Measurements from ENCODE around the gene CUX1. TPM values are rescaled to one million over a fixed set of nuclear protein-coding genes. Genes with fewer than 3 reads are reported as not detected.

CUX1 gene
- total RNA-seq, 1 donor from 2014 or later: 50.6 TPM

- peaks cover 6% of the 10 kb centered on the region for H3K36me3 Mint-ChIP-seq (ENCODE audit: low read depth, unreplicated experiment)
- H4K20me1 ChIP-seq (ENCODE audit: insufficient read depth, low read length): peaks cover 71% of the 10 kb centered on the region
- H3K27me3 Mint-ChIP-seq (ENCODE audit: low read depth, unreplicated experiment): no peaks in the 10 kb centered on the region
- no peak overlapping the region for H3K9ac ChIP-seq (ENCODE audit: low read length)
- H3K4me1 ChIP-seq (ENCODE audit: insufficient read depth, low read length): no peaks in the 10 kb centered on the region
- H3K36me3 ChIP-seq (ENCODE audit: insufficient read depth, low read length): no peaks in the 10 kb centered on the region
- no peak overlapping the region for H2AFZ ChIP-seq (ENCODE audit: low read depth, low read length)
- TF ChIP-seq EZH2 (IDR thresholded peaks at IDR 0.05; ENCODE audit: insufficient read depth, low read length): no peak
- TF ChIP-seq, protein P1, sequence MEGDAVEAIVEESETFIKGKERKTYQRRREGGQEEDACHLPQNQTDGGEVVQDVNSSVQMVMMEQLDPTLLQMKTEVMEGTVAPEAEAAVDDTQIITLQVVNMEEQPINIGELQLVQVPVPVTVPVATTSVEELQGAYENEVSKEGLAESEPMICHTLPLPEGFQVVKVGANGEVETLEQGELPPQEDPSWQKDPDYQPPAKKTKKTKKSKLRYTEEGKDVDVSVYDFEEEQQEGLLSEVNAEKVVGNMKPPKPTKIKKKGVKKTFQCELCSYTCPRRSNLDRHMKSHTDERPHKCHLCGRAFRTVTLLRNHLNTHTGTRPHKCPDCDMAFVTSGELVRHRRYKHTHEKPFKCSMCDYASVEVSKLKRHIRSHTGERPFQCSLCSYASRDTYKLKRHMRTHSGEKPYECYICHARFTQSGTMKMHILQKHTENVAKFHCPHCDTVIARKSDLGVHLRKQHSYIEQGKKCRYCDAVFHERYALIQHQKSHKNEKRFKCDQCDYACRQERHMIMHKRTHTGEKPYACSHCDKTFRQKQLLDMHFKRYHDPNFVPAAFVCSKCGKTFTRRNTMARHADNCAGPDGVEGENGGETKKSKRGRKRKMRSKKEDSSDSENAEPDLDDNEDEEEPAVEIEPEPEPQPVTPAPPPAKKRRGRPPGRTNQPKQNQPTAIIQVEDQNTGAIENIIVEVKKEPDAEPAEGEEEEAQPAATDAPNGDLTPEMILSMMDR (IDR thresholded peaks at IDR 0.05; ENCODE audit: insufficient read depth, low read depth, low read length): no peak
- H3K79me2 ChIP-seq (ENCODE audit: insufficient read depth, low read length): no peaks in the 10 kb centered on the region
- no peak overlapping the region for H3K4me3 ChIP-seq (ENCODE audit: insufficient read depth, low read depth, low read length)
- FAIRE-seq (no peak), DNase-seq (ENCODE audit: low read depth) (no peak)
- H3K9me3 ChIP-seq (ENCODE audit: insufficient read depth, low read depth, low read length): no peaks in the 10 kb centered on the region
- H3K27ac ChIP-seq (ENCODE audit: low read depth, low read length): no peak overlapping the region
- no peak overlapping the region for H3K4me2 ChIP-seq (ENCODE audit: low read length)
- no peaks in the 10 kb centered on the region for H3K4me1 Mint-ChIP-seq (ENCODE audit: low read depth, unreplicated experiment)
- no peaks in the 10 kb centered on the region for H3K27me3 ChIP-seq (ENCODE audit: insufficient read depth, low read length)
- no peak overlapping the region for H3K4me3 Mint-ChIP-seq (ENCODE audit: unreplicated experiment)
- H3K27ac Mint-ChIP-seq (ENCODE audit: unreplicated experiment): no peak overlapping the region
- no peaks in the 10 kb centered on the region for H3K9me3 Mint-ChIP-seq (ENCODE audit: unreplicated experiment)
These were observed 182.0 kb downstream of the CUX1 start for GRCh38 chr7:101999393-101999792.

DNA sequence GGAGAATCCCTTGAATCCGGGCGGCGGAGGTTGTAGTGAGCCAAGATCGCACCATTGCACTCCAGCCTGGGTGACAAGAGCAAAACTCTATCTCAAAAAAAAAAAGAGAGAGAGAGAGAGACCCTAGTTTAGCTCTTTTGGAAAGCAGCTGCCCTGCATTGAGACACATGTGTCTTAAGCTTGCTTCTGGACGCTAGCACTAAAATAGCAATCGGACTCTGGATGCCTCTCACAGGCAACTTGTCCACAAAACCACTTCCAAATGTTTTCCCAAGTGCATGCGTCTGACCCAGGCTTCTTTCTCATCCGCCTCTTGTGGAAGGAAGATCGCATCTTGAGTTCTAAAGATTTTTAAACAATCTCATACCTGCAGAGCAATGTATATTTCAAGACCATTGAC is 182.7 kb downstream of the CUX1 start:
- Mint-ChIP-seq H3K9me3 (ENCODE audit: unreplicated experiment) (no peaks in the 10 kb centered on the region), H3K4me3 (ENCODE audit: unreplicated experiment) (no peak overlapping the region), H3K36me3 (ENCODE audit: low read depth, unreplicated experiment) (peaks cover 5% of the 10 kb centered on the region), H3K4me1 (ENCODE audit: low read depth, unreplicated experiment) (no peaks in the 10 kb centered on the region), H3K27ac (ENCODE audit: unreplicated experiment) (no peak overlapping the region), H3K27me3 (ENCODE audit: low read depth, unreplicated experiment) (no peaks in the 10 kb centered on the region)
- FAIRE-seq (no peak), DNase-seq (ENCODE audit: low read depth) (no peak)
- Histone ChIP-seq H3K36me3 (ENCODE audit: insufficient read depth, low read length) (no peaks in the 10 kb centered on the region), H2AFZ (ENCODE audit: low read depth, low read length) (no peak overlapping the region), H3K9ac (ENCODE audit: low read length) (no peak overlapping the region), H3K4me2 (ENCODE audit: low read length) (no peak overlapping the region), H3K4me3 (ENCODE audit: insufficient read depth, low read depth, low read length) (no peak overlapping the region), H3K27ac (ENCODE audit: low read depth, low read length) (no peak overlapping the region), H3K4me1 (ENCODE audit: insufficient read depth, low read length) (no peaks in the 10 kb centered on the region), H3K27me3 (ENCODE audit: insufficient read depth, low read length) (no peaks in the 10 kb centered on the region), H4K20me1 (ENCODE audit: insufficient read depth, low read length) (peaks cover 75% of the 10 kb centered on the region), H3K79me2 (ENCODE audit: insufficient read depth, low read length) (no peaks in the 10 kb centered on the region), H3K9me3 (ENCODE audit: insufficient read depth, low read depth, low read length) (no peaks in the 10 kb centered on the region)
- TF ChIP-seq EZH2 (IDR thresholded peaks at IDR 0.05; ENCODE audit: insufficient read depth, low read length): no peak
- TF ChIP-seq, protein P1 (IDR thresholded peaks at IDR 0.05; ENCODE audit: insufficient read depth, low read depth, low read length): no peak

- H4K20me1 ChIP-seq (ENCODE audit: insufficient read depth, low read length): peaks cover 62% of the 10 kb centered on the region
- FAIRE-seq: no peak
- H2AFZ ChIP-seq (ENCODE audit: low read depth, low read length): no peak overlapping the region
- H3K4me3 Mint-ChIP-seq (ENCODE audit: unreplicated experiment): no peak overlapping the region
- H3K4me1 Mint-ChIP-seq (ENCODE audit: low read depth, unreplicated experiment): peaks cover 2% of the 10 kb centered on the region
- H3K27ac Mint-ChIP-seq (ENCODE audit: unreplicated experiment): no peak overlapping the region
- no peaks in the 10 kb centered on the region for H3K4me1 ChIP-seq (ENCODE audit: insufficient read depth, low read length)
- no peak overlapping the region for H3K4me2 ChIP-seq (ENCODE audit: low read length)
- H3K9me3 ChIP-seq (ENCODE audit: insufficient read depth, low read depth, low read length): no peaks in the 10 kb centered on the region
- no peaks in the 10 kb centered on the region for H3K79me2 ChIP-seq (ENCODE audit: insufficient read depth, low read length)
- DNase-seq (ENCODE audit: low read depth): peak; percentile 8
- H3K27me3 ChIP-seq (ENCODE audit: insufficient read depth, low read length): no peaks in the 10 kb centered on the region
- no peak overlapping the region for H3K4me3 ChIP-seq (ENCODE audit: insufficient read depth, low read depth, low read length)
- TF ChIP-seq, protein P1 (IDR thresholded peaks at IDR 0.05; ENCODE audit: insufficient read depth, low read depth, low read length): no peak
- no peak for TF ChIP-seq EZH2 (IDR thresholded peaks at IDR 0.05; ENCODE audit: insufficient read depth, low read length)
- H3K27ac ChIP-seq (ENCODE audit: low read depth, low read length): no peak overlapping the region
- peaks cover 2% of the 10 kb centered on the region for H3K36me3 Mint-ChIP-seq (ENCODE audit: low read depth, unreplicated experiment)
- H3K9ac ChIP-seq (ENCODE audit: low read length): no peak overlapping the region
- H3K9me3 Mint-ChIP-seq (ENCODE audit: unreplicated experiment): no peaks in the 10 kb centered on the region
- no peaks in the 10 kb centered on the region for H3K27me3 Mint-ChIP-seq (ENCODE audit: low read depth, unreplicated experiment)
- no peaks in the 10 kb centered on the region for H3K36me3 ChIP-seq (ENCODE audit: insufficient read depth, low read length)
These were observed 186.8 kb downstream of the CUX1 start for GRCh38 chr7:102004229-102004628.

All from astrocyte (in vitro differentiated cells and primary cell).